GM12878 (cell line): Measurements from ENCODE around the gene NCAPH2. TPM values are rescaled to one million over a fixed set of nuclear protein-coding genes. Genes with fewer than 3 reads are reported as not detected.

ENCODE experiments used
- ATAC-seq: fragments of 200-7000 bp; cut with Tn5 transposase; 3 replicates; pipeline ENCODE4 v1.9.1; 2020; ENCODE audit warnings: mild to moderate bottlenecking, moderate library complexity
- BruUV-seq: library from RNA; stranded (reverse); fragments of 400-500 nt; replicated peaks from 2 replicates; lab custom pipeline; 2021; lab: Mats Ljungman, UMichigan
- CTCF ChIA-PET: fragments of 300-600 bp; sonication (Branson Sonifier 250); formaldehyde crosslinking; extraction: SDS; loops from one replicate; lab custom pipeline; 2021; ENCODE audit warnings: inconsistent platforms; lab: Yijun Ruan, JAX
- POLR2A ChIA-PET: fragments of 350-600 bp; formaldehyde crosslinking; extraction: SDS; loops from one replicate; lab custom pipeline; 2021; ENCODE audit warnings: inconsistent platforms; lab: Charles Lee
- RAD21 ChIA-PET: fragments of 300-600 bp; sonication (Branson Sonifier 250); formaldehyde crosslinking; loops from one replicate; lab custom pipeline; 2023; ENCODE audit warnings: antibody characterized with exemption; ENCODE audit not compliant: unreplicated experiment; lab: Charles Lee
- SMC1A ChIA-PET: fragments of 300-600 bp; sonication (Branson Sonifier 250); formaldehyde crosslinking; loops from one replicate; lab custom pipeline; 2023; ENCODE audit not compliant: unreplicated experiment, uncharacterized antibody; lab: Charles Lee
- DNase-seq: peaks from one replicate; pipeline ENCODE4 v3.0.0-alpha.2; 2011; ENCODE audit warnings: low read depth, low spot score
- FAIRE-seq: peaks from 3 replicates; lab custom pipeline; 2011; peaks lifted over from hg19 to GRCh38; lab: Jason Lieb, UNC
- H2AFZ ChIP-seq: 2 replicates; pipeline ENCODE4 v1.6.0; 2011; ENCODE audit warnings: low read depth, low read length, control low read depth; ENCODE audit not compliant: control insufficient read depth
- H3K27ac ChIP-seq: 2 replicates; pipeline ENCODE4 v1.5.1; 2011; ENCODE audit warnings: control low read depth; ENCODE audit not compliant: control insufficient read depth, insufficient read depth
- H3K27me3 ChIP-seq, 2 experiments: replicated peaks in 1 of 2; 2 replicates each; pipeline versions ENCODE4 v1.6.0 to v1.6.1; 2011; ENCODE audit warnings: low read length in 1 of 2; ENCODE audit not compliant: control insufficient read depth in 2 of 2, insufficient read depth in 2 of 2
- H3K36me3 ChIP-seq, 2 experiments: 2 replicates each; pipeline ENCODE4 v1.5.1; 2011; ENCODE audit warnings: low read length in 1 of 2; ENCODE audit not compliant: control insufficient read depth in 2 of 2, insufficient read depth in 2 of 2
- H3K4me1 ChIP-seq: 2 replicates; pipeline ENCODE4 v1.6.1; 2011; ENCODE audit warnings: mild to moderate bottlenecking, low read length, moderate library complexity, mixed read lengths; ENCODE audit not compliant: control insufficient read depth, insufficient read depth
- H3K4me2 ChIP-seq: 2 replicates; pipeline ENCODE4 v1.6.0; 2011; ENCODE audit warnings: control low read depth; ENCODE audit not compliant: control insufficient read depth, insufficient read depth
- H3K4me3 ChIP-seq: fragments of 200-600 bp; sonication (generic); 2 replicates; pipeline ENCODE4 v1.5.1; 2016
- H3K79me2 ChIP-seq: 2 replicates; pipeline ENCODE4 v1.6.0; 2011; ENCODE audit warnings: low read length; ENCODE audit not compliant: control insufficient read depth, insufficient read depth
- H3K9ac ChIP-seq: 2 replicates; pipeline ENCODE4 v1.8.0; 2011; ENCODE audit warnings: low read length, control low read depth, mixed read lengths; ENCODE audit not compliant: control insufficient read depth, insufficient read depth
- H3K9me3 ChIP-seq: replicated peaks from 3 replicates; pipeline ENCODE4 v1.5.1; 2011; ENCODE audit warnings: mild to moderate bottlenecking, low read length; ENCODE audit not compliant: control insufficient read depth, insufficient read depth
- H4K20me1 ChIP-seq: 2 replicates; pipeline ENCODE4 v1.6.0; 2011; ENCODE audit not compliant: control insufficient read depth, insufficient read depth
- CUX1 ChIP-seq: IDR thresholded peaks from 2 replicates; pipeline ENCODE4 v1.6.1; 2012; ENCODE audit warnings: improper control_type of control experiment, low read depth, low read length; ENCODE audit not compliant: insufficient replicate concordance
- EZH2 ChIP-seq: IDR thresholded peaks from 2 replicates; pipeline ENCODE4 v1.6.1; 2012; ENCODE audit warnings: low read depth, mild to moderate bottlenecking, control low read depth, inconsistent platforms, low read length, borderline replicate concordance; ENCODE audit not compliant: control insufficient read depth
- LARP7 ChIP-seq: fragments of 450-650 bp; IDR thresholded peaks from 2 replicates; pipeline ENCODE4 v1.6.1; 2017; ENCODE audit warnings: mild to moderate bottlenecking
- PAX8 ChIP-seq: fragments of 450-650 bp; IDR thresholded peaks from 2 replicates; pipeline ENCODE4 v1.6.1; 2017; ENCODE audit warnings: mild to moderate bottlenecking, moderate library complexity
- RB1 ChIP-seq: fragments of 450-650 bp; formaldehyde crosslinking; IDR thresholded peaks from 2 replicates; pipeline ENCODE4 v1.6.1; 2017; ENCODE audit warnings: mild to moderate bottlenecking, borderline replicate concordance
- RELA ChIP-seq: fragments of 450-650 bp; IDR thresholded peaks from 2 replicates; pipeline ENCODE4 v1.8.0; 2014; ENCODE audit warnings: borderline replicate concordance; ENCODE audit not compliant: partially characterized antibody
- WRNIP1 ChIP-seq: IDR thresholded peaks from 2 replicates; pipeline ENCODE4 v1.6.1; 2011; ENCODE audit warnings: low read depth, low read length, improper control_type of control experiment, borderline replicate concordance
- ZBTB4 ChIP-seq: fragments of 450-650 bp; formaldehyde crosslinking; IDR thresholded peaks from 2 replicates; pipeline ENCODE4 v1.4.0; 2022; ENCODE audit warnings: mild to moderate bottlenecking, moderate library complexity
- ZZZ3 ChIP-seq: IDR thresholded peaks from 2 replicates; pipeline ENCODE4 v1.6.1; 2011; ENCODE audit warnings: low read depth; ENCODE audit not compliant: control insufficient read depth, insufficient read length
- WGBS: methylation state at CpG from one replicate; pipeline ENCODE4 v1.1.6; 2016; ENCODE audit warnings: low lambda C conversion rate; ENCODE audit not compliant: insufficient replicate concordance, insufficient coverage; ENCODE audit errors: missing lambda C conversion rate; 5-methylcytosine and 5-hydroxymethylcytosine counted together
- in situ Hi-C: fragments of 300-500 bp; cut with MboI; formaldehyde crosslinking; loops from 9 replicates; pipeline ENCODE4 v1.14.3; 2018; ENCODE audit warnings: mixed read lengths
- intact Hi-C: fragments of 100-400 bp; cut with micrococcal nuclease; formaldehyde crosslinking; loops from one replicate; pipeline ENCODE4 v1.14.2; 2022; ENCODE audit not compliant: unreplicated experiment
- polyA plus RNA-seq, 11 experiments: library from polyadenylated mRNA; depleted of rRNA in 4 of 11; unstranded in 6 of 11; stranded (reverse) in 5 of 11; fragments of >200 nt; fragmentation: Nextera tagmentation in 4 of 11; fragmentation: Illumina TruSeq in 1 of 11; extraction: Ambion mirVana in 4 of 11; extraction: Trizol in 1 of 11; gene quantifications; 1 replicate in 1 of 11; 2 replicates in 10 of 11; pipeline versions ENCODE4 v1.2.1 to v1.2.3, GENCODE V29; 2011 to 2016; ENCODE audit warnings: inconsistent platforms in 2 of 11, missing spikeins in 2 of 11, low read depth in 1 of 11
- total RNA-seq, 4 experiments: library from RNA; depleted of rRNA in 3 of 4; stranded (reverse); fragments of >200 nt in 3 of 4; fragmentation: Illumina TruSeq in 1 of 4; extraction: Trizol in 1 of 4; gene quantifications; 2 replicates each; pipeline versions ENCODE4 v1.2.1 to v1.2.3, GENCODE V29; 2013 to 2021

Gene NCAPH2
- total and polyA plus RNA-seq, 10 of the 15 experiments (the other 5 are each of a cell fraction or from before 2014, with no cell fraction given) = 5.0 to 110 (median 59.9) TPM

GRCh38 chr22:50551160-50551752 is 43.2 kb downstream of the NCAPH2 start:
- in situ Hi-C loops (no loop called here), intact Hi-C loops (no loop called here)
- Histone ChIP-seq H3K27me3 (peaks cover 0 to 1% of the 10 kb centered on the region in 2 experiments; a peak in 1 of 4 replicates), H3K27ac (no peak overlapping the region), H3K36me3 (no peaks in the 10 kb centered on the region), H3K9me3 (no peaks in the 10 kb centered on the region), H3K9ac (no peak overlapping the region), H3K4me3 (no peak overlapping the region), H3K4me2 (no peak overlapping the region)
- SMC1A ChIA-PET = interaction anchor here (0.7 kb wide), 2 partner anchors 9 to 27 kb away, joined by 3 read pairs; no protein-coding TSS in a partner anchor
- POLR2A ChIA-PET = interaction anchor here (0.5 to 1.6 kb wide), 4 partner anchors 12 to 26 kb away, joined by 3 to 5 read pairs (median 4); partner anchors contain the start of genes SCO2, SYCE3 and TYMP
- BruUV-seq = no TSS peak
- no peak for FAIRE-seq
- DNase-seq = no peak
- WGBS = 77% methylated on average over 11 of the region's 11 CpGs
- no peak for ATAC-seq
- CTCF ChIA-PET = interaction anchor here (1.3 kb wide), 1 partner anchor 12 kb away, joined by 3 read pairs; no protein-coding TSS in a partner anchor
- TF ChIP-seq ZBTB4 (CRISPR knock-in tag) (no peak), RELA (no peak), LARP7 (no peak), EZH2 (no peak), ZZZ3 (no peak), RB1 (no peak), PAX8 (no peak), CUX1 (no peak), WRNIP1 (no peak)
- TF ChIP-seq, all 136 proteins: peak for 0
- no peak overlapping the region for H2AFZ ChIP-seq
- peaks cover 9% of the 10 kb centered on the region for H3K4me1 ChIP-seq
- H4K20me1 ChIP-seq = no peaks in the 10 kb centered on the region
- no peaks in the 10 kb centered on the region for H3K79me2 ChIP-seq
- RAD21 ChIA-PET = interaction anchor here (1.3 to 1.9 kb wide), 2 partner anchors 26 to 70 kb away, joined by 4 read pairs; partner anchors contain the start of gene SCO2
